ENCODE data around the gene PHAX.
A peak's percentile ranks its signal among the peaks of the same experiment; 100 is the strongest.
"Not testable (repeated sequence)": the region's sequence is repeated elsewhere in the genome, so short reads cannot be mapped to it uniquely, and the experiment has no call there.

The PHAX gene

GRCh38 chr5:126610616-126611015, 9.9 kb downstream of the PHAX start:
- H3K27me3 ChIP-seq (replicated peaks; ENCODE audit: control insufficient read depth, insufficient read depth, low read length) = no peaks in the 10 kb centered on the region
- H3K36me3 ChIP-seq (ENCODE audit: control insufficient read depth, insufficient read depth, low read length) = peaks cover 3% of the 10 kb centered on the region; the same call in 1 of the 2 replicates
- DNase-seq (ENCODE audit: extremely low read depth, insufficient read length) = no peak
- no peak for TF ChIP-seq CTCF (IDR thresholded peaks at IDR 0.05; ENCODE audit: insufficient read depth, low read length, poor library complexity, severe bottlenecking)
- H3K4me3 ChIP-seq (replicated peaks; ENCODE audit: low read depth, low read length) = no peak overlapping the region

- Histone ChIP-seq H3K4me3 (replicated peaks; ENCODE audit: low read depth, low read length) (no peak overlapping the region), H3K36me3 (ENCODE audit: control insufficient read depth, insufficient read depth, low read length) (peaks cover 5% of the 10 kb centered on the region), H3K27me3 (replicated peaks; ENCODE audit: control insufficient read depth, insufficient read depth, low read length) (no peaks in the 10 kb centered on the region)
- TF ChIP-seq CTCF (IDR thresholded peaks at IDR 0.05; ENCODE audit: insufficient read depth, low read length, poor library complexity, severe bottlenecking) = no peak
- no peak for DNase-seq (ENCODE audit: extremely low read depth, insufficient read length)
These were observed 13.3 kb downstream of the PHAX start for GRCh38 chr5:126613941-126614592.

- Histone ChIP-seq H3K36me3 (ENCODE audit: control insufficient read depth, insufficient read depth, low read length) (peaks cover 2% of the 10 kb centered on the region), H3K27me3 (replicated peaks; ENCODE audit: control insufficient read depth, insufficient read depth, low read length) (no peaks in the 10 kb centered on the region), H3K4me3 (replicated peaks; ENCODE audit: low read depth, low read length) (no peak overlapping the region)
- peak; percentile 59 for TF ChIP-seq CTCF (IDR thresholded peaks at IDR 0.05; ENCODE audit: insufficient read depth, low read length, poor library complexity, severe bottlenecking)
- peak; percentile 54 for DNase-seq (ENCODE audit: extremely low read depth, insufficient read length)
These were observed 14.5 kb downstream of the PHAX start for GRCh38 chr5:126615286-126615685.

GRCh38 chr5:126617603-126618002, 16.9 kb downstream of the PHAX start:
- not testable (repeated sequence) for DNase-seq (ENCODE audit: extremely low read depth, insufficient read length); H3K4me3 ChIP-seq (replicated peaks; ENCODE audit: low read depth, low read length); H3K36me3 ChIP-seq (ENCODE audit: control insufficient read depth, insufficient read depth, low read length)

GRCh38 chr5:126619781-126620180, 19.0 kb downstream of the PHAX start:
- TF ChIP-seq CTCF (IDR thresholded peaks at IDR 0.05; ENCODE audit: insufficient read depth, low read length, poor library complexity, severe bottlenecking) = no peak
- Histone ChIP-seq H3K27me3 (replicated peaks; ENCODE audit: control insufficient read depth, insufficient read depth, low read length) (no peaks in the 10 kb centered on the region), H3K4me3 (replicated peaks; ENCODE audit: low read depth, low read length) (no peak overlapping the region), H3K36me3 (ENCODE audit: control insufficient read depth, insufficient read depth, low read length) (peaks cover 5% of the 10 kb centered on the region)
- no peak for DNase-seq (ENCODE audit: extremely low read depth, insufficient read length)

More at GRCh38 chr5:126617603-126618002, 16.9 kb downstream of the PHAX start:
- H3K27me3 ChIP-seq (replicated peaks; ENCODE audit: control insufficient read depth, insufficient read depth, low read length) = not testable (repeated sequence)

- Histone ChIP-seq H3K27me3 (replicated peaks; ENCODE audit: control insufficient read depth, insufficient read depth, low read length) (no peaks in the 10 kb centered on the region), H3K36me3 (ENCODE audit: control insufficient read depth, insufficient read depth, low read length) (peaks cover 5% of the 10 kb centered on the region), H3K4me3 (replicated peaks; ENCODE audit: low read depth, low read length) (no peak overlapping the region)
- DNase-seq (ENCODE audit: extremely low read depth, insufficient read length) = no peak
- TF ChIP-seq CTCF (IDR thresholded peaks at IDR 0.05; ENCODE audit: insufficient read depth, low read length, poor library complexity, severe bottlenecking) = no peak
These were observed 23.8 kb downstream of the PHAX start for GRCh38 chr5:126624534-126624933.
